KG1 (cell line): ENCODE data around the gene FAM171A2.
"Not testable (repeated sequence)": the region's sequence is repeated elsewhere in the genome, so short reads cannot be mapped to it uniquely, and the experiment has no call there.

ENCODE experiments used
- DNase-seq: peaks from one replicate; lab custom pipeline; 2025; lab: John Stamatoyannopoulos, UW

FAM171A2 gene

GRCh38 chr17:44363613-44364159 lies at the start of gene FAM171A2:
Gene FAM171A2, minus strand, starts transcription at chr17:44363853. Its CDS starts 139 bp downstream, at chr17:44363714.
- DNase-seq = peak; percentile 58

GRCh38 chr17:44409309-44410028 lies 45.8 kb upstream of the FAM171A2 start:
- no peak for DNase-seq

GRCh38 chr17:44408786-44409185 lies 45.1 kb upstream of the FAM171A2 start:
- DNase-seq = no peak

GRCh38 chr17:44402564-44403172 lies 39.0 kb upstream of the FAM171A2 start:
- DNase-seq = no peak

- no peak for DNase-seq
These were observed 36.7 kb upstream of the FAM171A2 start for GRCh38 chr17:44400226-44400847.

- DNase-seq = no peak
These were observed 35.3 kb upstream of the FAM171A2 start for GRCh38 chr17:44398692-44399691.

GRCh38 chr17:44397479-44398440 lies 34.1 kb upstream of the FAM171A2 start:
- no peak for DNase-seq

- no peak for DNase-seq
These were observed 33.3 kb upstream of the FAM171A2 start for GRCh38 chr17:44396946-44397345.

GRCh38 chr17:44394833-44395232 lies 31.2 kb upstream of the FAM171A2 start:
- no peak for DNase-seq

- DNase-seq = not testable (repeated sequence)
These were observed 30.5 kb upstream of the FAM171A2 start for GRCh38 chr17:44394112-44394511.

- DNase-seq = peak; percentile 79
These were observed 26.7 kb upstream of the FAM171A2 start for GRCh38 chr17:44390250-44390870.

- peak; percentile 79 for DNase-seq
These were observed 26.1 kb upstream of the FAM171A2 start for GRCh38 chr17:44389723-44390202.

- no peak for DNase-seq
These were observed 25.6 kb upstream of the FAM171A2 start, which contains the start of gene ITGA2B for GRCh38 chr17:44389281-44389680. Gene ITGA2B, minus strand, starts transcription at chr17:44389649. Its CDS starts 176 bp downstream, at chr17:44389473.

- DNase-seq = no peak
These were observed 24.2 kb upstream of the FAM171A2 start for GRCh38 chr17:44387804-44388203.

- DNase-seq = no peak
These were observed 22.5 kb upstream of the FAM171A2 start for GRCh38 chr17:44386182-44386525.

- DNase-seq = no peak
These were observed 21.9 kb upstream of the FAM171A2 start for GRCh38 chr17:44385287-44386181.

- DNase-seq = no peak
These were observed 21.2 kb upstream of the FAM171A2 start for GRCh38 chr17:44384823-44385286.

- no peak for DNase-seq
These were observed 20.7 kb upstream of the FAM171A2 start for GRCh38 chr17:44384281-44384822.
